Stimulated activated CD4-positive, alpha-beta T cell treated with anti-CD3 and anti-CD28 coated beads, TNF-alpha, amount 100 ng/mL, for 48 hours (primary cell): ENCODE measurements around the gene RNU1-4.
"Not testable (repeated sequence)": the region's sequence is repeated elsewhere in the genome, so short reads cannot be mapped to it uniquely, and the experiment has no call there.

Source experiments
- DNase-seq, 3 donors: peaks; one replicate each; pipeline ENCODE4 v3.0.0-alpha.2; 2020; ENCODE audit warnings: low read depth in 3 of 3

The RNU1-4 gene

GRCh38 chr1:16728243-16728949 is 11.9 kb upstream of the RNU1-4 start:
- not testable (repeated sequence) for DNase-seq

- not testable (repeated sequence) for DNase-seq
Measured at GRCh38 chr1:16732254-16732896, 7.9 kb upstream of the RNU1-4 start.

- not testable (repeated sequence) for DNase-seq
Measured at GRCh38 chr1:16741230-16741629, 914 bp downstream of the RNU1-4 start.

GRCh38 chr1:16747660-16748059 is 7.3 kb downstream of the RNU1-4 start:
- DNase-seq, result not testable (repeated sequence)

- DNase-seq, result not testable (repeated sequence)
Measured at GRCh38 chr1:16748710-16749109, 8.4 kb downstream of the RNU1-4 start.

- DNase-seq, result not testable (repeated sequence)
Measured at GRCh38 chr1:16749910-16750888, 9.9 kb downstream of the RNU1-4 start.

GRCh38 chr1:16752770-16753169 is 12.5 kb downstream of the RNU1-4 start:
- DNase-seq, result not testable (repeated sequence)

- DNase-seq, result not testable (repeated sequence)
Measured at GRCh38 chr1:16755385-16755784, 15.1 kb downstream of the RNU1-4 start.

- DNase-seq, result not testable (repeated sequence)
Measured at GRCh38 chr1:16755932-16756331, 15.6 kb downstream of the RNU1-4 start.

GRCh38 chr1:16757574-16757973 is 17.3 kb downstream of the RNU1-4 start:
- DNase-seq, result not testable (repeated sequence)

GRCh38 chr1:16758060-16758459 is 17.7 kb downstream of the RNU1-4 start:
- not testable (repeated sequence) for DNase-seq

- not testable (repeated sequence) for DNase-seq
Measured at GRCh38 chr1:16759041-16759493, 18.8 kb downstream of the RNU1-4 start.

- not testable (repeated sequence) for DNase-seq
Measured at GRCh38 chr1:16759650-16760455, 19.5 kb downstream of the RNU1-4 start.

GRCh38 chr1:16760456-16760765 is 20.1 kb downstream of the RNU1-4 start:
- not testable (repeated sequence) for DNase-seq

- not testable (repeated sequence) for DNase-seq
Measured at GRCh38 chr1:16760801-16761200, 20.5 kb downstream of the RNU1-4 start.

- DNase-seq, result not testable (repeated sequence)
Measured at GRCh38 chr1:16764248-16764819, 24.0 kb downstream of the RNU1-4 start.

- DNase-seq, result not testable (repeated sequence)
Measured at GRCh38 chr1:16764820-16765655, 24.7 kb downstream of the RNU1-4 start.

- DNase-seq, result not testable (repeated sequence)
Measured at GRCh38 chr1:16765731-16766605, 25.7 kb downstream of the RNU1-4 start.
